GM12873 (cell line): ENCODE data around the gene HDDC2.

Source experiments
- CTCF ChIP-seq: IDR thresholded peaks from 2 replicates; pipeline ENCODE4 v1.5.1; 2012; ENCODE audit warnings: low read depth, mild to moderate bottlenecking, moderate library complexity, low read length, control low read depth; ENCODE audit not compliant: insufficient read depth; ENCODE audit errors: missing control alignments

Gene HDDC2

DNA sequence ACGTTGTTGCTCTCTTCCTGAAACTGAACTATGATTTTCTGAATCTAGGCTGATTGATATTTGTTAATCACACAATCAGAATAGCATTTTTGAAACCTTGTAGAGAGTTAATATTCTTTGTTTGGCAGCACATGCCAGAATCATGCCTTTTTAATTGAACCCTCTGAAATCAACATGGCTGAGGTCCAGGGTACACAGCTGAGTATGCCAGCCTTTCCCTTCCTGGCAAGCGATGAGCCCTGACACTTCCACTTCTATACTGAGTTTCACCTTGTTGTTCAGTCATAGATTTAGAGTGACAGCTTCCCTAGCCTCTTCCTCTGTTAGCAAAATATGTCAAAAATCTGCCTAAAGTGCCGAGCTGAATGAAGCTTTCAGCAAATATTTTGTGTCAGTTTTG, 6.8 kb downstream of the HDDC2 start:
- no peak for TF ChIP-seq CTCF

GRCh38 chr6:125294036-125294435, 7.7 kb downstream of the HDDC2 start:
- no peak for TF ChIP-seq CTCF

GRCh38 chr6:125293587-125293986, 8.2 kb downstream of the HDDC2 start:
- no peak for TF ChIP-seq CTCF

DNA sequence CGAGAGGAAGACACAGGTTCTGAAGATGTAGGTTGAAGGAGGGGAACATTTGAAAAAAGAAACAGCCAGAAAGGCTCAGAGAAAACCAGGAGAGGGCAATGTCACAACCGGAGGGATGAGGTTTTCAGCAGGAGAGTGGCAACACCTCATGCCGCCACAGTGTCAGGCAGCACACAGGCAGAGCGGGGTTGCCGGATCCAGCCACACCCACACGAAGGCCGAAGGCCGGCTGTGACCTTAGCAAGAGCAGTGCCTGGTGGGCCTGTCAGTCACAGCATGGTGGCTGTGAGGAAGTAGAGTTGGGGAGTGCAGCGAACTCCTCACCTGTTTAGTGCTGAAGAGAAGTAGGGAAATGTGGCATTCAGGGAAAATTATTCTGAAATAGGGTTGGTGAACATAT, 14.0 kb downstream of the HDDC2 start:
- no peak for TF ChIP-seq CTCF

DNA sequence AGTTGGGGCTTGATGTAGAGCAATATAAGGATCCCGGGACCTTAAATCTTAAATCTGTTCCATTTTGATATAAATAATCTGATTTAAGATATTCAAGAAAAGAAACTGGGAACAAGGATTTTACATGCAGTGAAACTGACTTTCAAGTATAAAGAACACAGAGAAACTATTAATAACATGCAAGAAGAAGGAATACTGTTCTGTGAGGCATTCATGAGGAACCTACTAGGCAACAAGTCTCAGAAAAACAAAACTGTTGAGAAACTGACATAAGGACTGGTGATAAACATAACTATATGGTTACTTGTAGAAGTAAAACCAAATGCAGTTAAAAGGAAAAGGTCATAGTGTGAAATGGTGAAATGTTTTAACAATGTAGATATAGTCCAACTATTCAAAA, 15.8 kb downstream of the HDDC2 start:
- no peak for TF ChIP-seq CTCF

DNA sequence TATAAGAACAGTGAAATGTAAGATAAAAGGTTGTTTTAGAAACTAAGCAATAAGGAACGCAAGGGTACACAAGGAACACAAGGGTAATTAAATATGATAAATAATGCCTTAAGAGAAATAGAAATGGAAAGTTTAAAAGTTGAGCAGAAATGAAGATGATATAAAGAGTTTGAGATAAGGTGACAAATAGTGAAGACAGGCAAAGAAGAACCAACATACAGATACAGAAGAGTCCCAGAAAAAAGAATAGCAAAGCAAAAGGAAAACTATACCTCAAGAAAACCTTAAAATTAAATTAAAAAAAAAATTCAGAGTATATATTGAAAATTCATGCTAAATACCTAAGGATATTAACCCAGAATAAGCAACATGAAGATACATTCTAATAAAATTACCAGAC, 16.4 kb downstream of the HDDC2 start:
- TF ChIP-seq CTCF: no peak

DNA sequence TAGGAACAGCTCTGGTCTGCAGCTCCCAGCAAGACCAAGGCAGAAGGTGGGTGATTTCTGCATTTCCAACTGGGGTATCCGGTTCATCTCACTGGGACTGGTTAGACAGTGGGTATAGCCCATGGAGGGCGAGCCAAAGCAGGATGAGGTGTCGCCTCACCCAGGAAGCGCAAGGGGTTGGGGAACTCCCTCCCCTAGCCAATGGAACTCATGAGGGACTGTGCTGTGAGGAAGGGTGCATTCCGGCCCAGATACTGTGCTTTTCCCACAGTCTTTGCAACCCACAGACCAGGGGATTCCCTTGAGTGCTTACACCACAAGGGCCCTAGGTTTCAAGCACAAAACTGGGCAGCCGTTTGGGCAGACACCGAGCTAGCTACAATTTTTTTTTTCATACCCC, 21.8 kb downstream of the HDDC2 start:
- no peak for TF ChIP-seq CTCF

- TF ChIP-seq CTCF: no peak
Observed at GRCh38 chr6:125277838-125278237, 23.9 kb downstream of the HDDC2 start.
